Ascending aorta (tissue), 2 donors: ENCODE results near the gene ZNF785. TPM values are rescaled to one million over a fixed set of nuclear protein-coding genes. Genes with fewer than 3 reads are reported as not detected.

Source experiments
- DNase-seq, 2 donors: peaks; one replicate each; pipeline ENCODE4 v3.0.0-alpha.2; 2019; ENCODE audit warnings: low spot score in 2 of 2
- H3K27ac ChIP-seq, 2 donors: fragments of 200-600 bp; sonication (generic); one replicate each; pipeline ENCODE4 v1.5.1; 2016 to 2017; ENCODE audit warnings: mild to moderate bottlenecking in 1 of 2
- H3K27me3 ChIP-seq: fragments of 200-600 bp; sonication (generic); one replicate; pipeline ENCODE4 v1.5.1; 2017
- H3K36me3 ChIP-seq, 2 donors: fragments of 200-600 bp; sonication (generic); one replicate each; pipeline ENCODE4 v1.5.1; 2016
- H3K4me1 ChIP-seq, 2 donors: fragments of 200-600 bp; sonication (generic); one replicate each; pipeline ENCODE4 v1.5.1; 2016 to 2017; ENCODE audit warnings: mild to moderate bottlenecking in 1 of 2
- H3K4me3 ChIP-seq, 2 donors: fragments of 200-600 bp; sonication (generic); one replicate each; pipeline ENCODE4 v1.5.1; 2016 to 2017; ENCODE audit warnings: mild to moderate bottlenecking in 1 of 2
- H3K9me3 ChIP-seq, 2 donors: fragments of 200-600 bp; sonication (generic); one replicate each; pipeline ENCODE4 v1.5.1; 2016
- CTCF ChIP-seq, 3 experiments: fragments of 200-600 bp in 2 of 3; fragments of 450-650 bp in 1 of 3; sonication (generic) in 2 of 3; IDR thresholded peaks; one replicate each; pipeline ENCODE4 v1.5.1; 2016 to 2019; ENCODE audit warnings: antibody characterized with exemption in 3 of 3, mild to moderate bottlenecking in 1 of 3, moderate library complexity in 1 of 3
- intact Hi-C: fragments of 100-400 bp; cut with DNase I; formaldehyde crosslinking; loops from one replicate; pipeline ENCODE4 v1.15.1; 2023
- total RNA-seq: library from RNA; depleted of rRNA; stranded (reverse); fragments of >200 nt; gene quantifications from one replicate; pipeline ENCODE4 v1.1.0, GENCODE V29; 2016

The ZNF785 gene
- total RNA-seq, 1 donor from 2014 or later = 12.1 TPM

- intact Hi-C loops = no loop called here
Measured at GRCh38 chr16:30554557-30555314, 30.8 kb downstream of the ZNF785 start.

GRCh38 chr16:30553393-30553899 is 32.1 kb downstream of the ZNF785 start:
- no peaks in the 10 kb centered on the region for H3K27me3 ChIP-seq
- peaks cover 17 to 34% of the 10 kb centered on the region in 2 donors for H3K36me3 ChIP-seq
- H3K4me3 ChIP-seq = no peak overlapping the region
- no peak for DNase-seq
- H3K9me3 ChIP-seq = no peaks in the 10 kb centered on the region
- no peak for TF ChIP-seq CTCF (IDR thresholded peaks at IDR 0.05)
- intact Hi-C loops = no loop called here
- H3K27ac ChIP-seq = no peak overlapping the region
- H3K4me1 ChIP-seq = peaks cover 8 to 9% of the 10 kb centered on the region in 2 donors

More at GRCh38 chr16:30554557-30555314, 30.8 kb downstream of the ZNF785 start:
- H3K36me3 ChIP-seq = peaks cover 17 to 34% of the 10 kb centered on the region in 2 donors
- H3K27ac ChIP-seq = no peak overlapping the region
- no peak for TF ChIP-seq CTCF (IDR thresholded peaks at IDR 0.05)
- H3K4me1 ChIP-seq = peaks cover 8 to 9% of the 10 kb centered on the region in 2 donors
- H3K4me3 ChIP-seq = no peak overlapping the region
- H3K27me3 ChIP-seq = no peaks in the 10 kb centered on the region
- no peaks in the 10 kb centered on the region for H3K9me3 ChIP-seq
- no peak for DNase-seq

- Histone ChIP-seq H3K9me3 (no peaks in the 10 kb centered on the region), H3K27ac (no peak overlapping the region), H3K4me3 (no peak overlapping the region), H3K4me1 (peaks cover 8 to 9% of the 10 kb centered on the region in 2 donors), H3K27me3 (no peaks in the 10 kb centered on the region), H3K36me3 (peaks cover 17 to 34% of the 10 kb centered on the region in 2 donors)
- TF ChIP-seq CTCF (IDR thresholded peaks at IDR 0.05) = no peak
- no peak for DNase-seq
- intact Hi-C loops = no loop called here
Measured at GRCh38 chr16:30552956-30553355, 32.5 kb downstream of the ZNF785 start.

- DNase-seq = no peak
- H3K4me1 ChIP-seq = peaks cover 3 to 5% of the 10 kb centered on the region in 2 donors
- H3K9me3 ChIP-seq = no peaks in the 10 kb centered on the region
- TF ChIP-seq CTCF (IDR thresholded peaks at IDR 0.05) = no peak
- H3K27ac ChIP-seq = no peak overlapping the region
- intact Hi-C loops = no loop called here
- H3K4me3 ChIP-seq = no peak overlapping the region
- H3K36me3 ChIP-seq = peaks cover 17 to 34% of the 10 kb centered on the region in 2 donors
- no peaks in the 10 kb centered on the region for H3K27me3 ChIP-seq
Measured at GRCh38 chr16:30551781-30552180, 33.7 kb downstream of the ZNF785 start.

GRCh38 chr16:30548416-30549253 is 36.9 kb downstream of the ZNF785 start:
- H3K27ac ChIP-seq = no peak overlapping the region
- H3K36me3 ChIP-seq = peaks cover 0 to 6% of the 10 kb centered on the region in 2 donors
- H3K4me1 ChIP-seq = no peaks in the 10 kb centered on the region
- no peaks in the 10 kb centered on the region for H3K9me3 ChIP-seq
- no peak for TF ChIP-seq CTCF (IDR thresholded peaks at IDR 0.05)
- DNase-seq = no peak
- H3K27me3 ChIP-seq = no peaks in the 10 kb centered on the region
- no peak overlapping the region for H3K4me3 ChIP-seq
- intact Hi-C loops = no loop called here
